Right atrium auricular region (tissue), 2 donors: ENCODE measurements around the gene KLK12. TPM values are rescaled to one million over a fixed set of nuclear protein-coding genes. Genes with fewer than 3 reads are reported as not detected.

ENCODE experiments used
- DNase-seq: peaks from one replicate; pipeline ENCODE4 v3.0.0-alpha.2; 2019; ENCODE audit warnings: low spot score
- H3K27ac ChIP-seq, 2 donors: fragments of 200-600 bp; sonication (generic); 1 replicate in 1 of 2; 2 replicates in 1 of 2; pipeline ENCODE4 v1.5.1; 2016 to 2019
- H3K27me3 ChIP-seq, 2 donors: fragments of 200-600 bp; sonication (generic); one replicate each; pipeline versions ENCODE4 v1.5.1 to v1.6.0; 2017 to 2019
- H3K36me3 ChIP-seq: fragments of 200-600 bp; sonication (generic); one replicate; pipeline ENCODE4 v1.5.1; 2016
- H3K4me1 ChIP-seq, 2 donors: fragments of 200-600 bp; sonication (generic); one replicate each; pipeline versions ENCODE4 v1.5.1 to v1.6.0; 2017 to 2019
- H3K4me3 ChIP-seq, 2 donors: fragments of 200-600 bp; sonication (generic); 1 replicate in 1 of 2; 2 replicates in 1 of 2; pipeline ENCODE4 v1.5.1; 2017 to 2019; ENCODE audit warnings: mild to moderate bottlenecking in 1 of 2, moderate library complexity in 1 of 2
- H3K9me3 ChIP-seq, 2 donors: fragments of 200-600 bp; sonication (generic); one replicate each; pipeline ENCODE4 v1.5.1; 2019
- CTCF ChIP-seq, 2 donors: fragments of 200-600 bp; sonication (generic); IDR thresholded peaks; one replicate each; pipeline ENCODE4 v1.5.1; 2019; ENCODE audit warnings: antibody characterized with exemption in 2 of 2
- total RNA-seq, 2 donors: library from RNA; depleted of rRNA; stranded (reverse); fragments of >200 nt; gene quantifications; one replicate each; pipeline ENCODE4 v1.1.0, GENCODE V29; 2016

KLK12 gene
- total RNA-seq, 2 donors from 2014 or later = not detected

GRCh38 chr19:51060973-51061372 lies 26.2 kb upstream of the KLK12 start:
- no peak for DNase-seq
- Histone ChIP-seq H3K4me1 (peaks cover 0 to 14% of the 10 kb centered on the region in 2 donors), H3K27me3 (peaks cover 0 to 6% of the 10 kb centered on the region in 2 donors), H3K36me3 (no peaks in the 10 kb centered on the region), H3K4me3 (no peak overlapping the region), H3K9me3 (no peaks in the 10 kb centered on the region), H3K27ac (no peak overlapping the region)
- TF ChIP-seq CTCF (IDR thresholded peaks at IDR 0.05) = no peak

- DNase-seq = no peak
- Histone ChIP-seq H3K27me3 (peaks cover 0 to 6% of the 10 kb centered on the region in 2 donors), H3K4me3 (no peak overlapping the region), H3K9me3 (no peaks in the 10 kb centered on the region), H3K36me3 (no peaks in the 10 kb centered on the region), H3K4me1 (peaks cover 0 to 10% of the 10 kb centered on the region in 2 donors), H3K27ac (no peak overlapping the region)
- no peak for TF ChIP-seq CTCF (IDR thresholded peaks at IDR 0.05)
Measured at GRCh38 chr19:51060336-51060735, 25.5 kb upstream of the KLK12 start.

- Histone ChIP-seq H3K9me3 (no peaks in the 10 kb centered on the region), H3K36me3 (no peaks in the 10 kb centered on the region), H3K4me3 (no peak overlapping the region), H3K27ac (no peak overlapping the region), H3K4me1 (peaks cover 0 to 3% of the 10 kb centered on the region in 2 donors), H3K27me3 (peaks cover 0 to 2% of the 10 kb centered on the region in 2 donors)
- no peak for DNase-seq
- TF ChIP-seq CTCF (IDR thresholded peaks at IDR 0.05) = no peak
Measured at GRCh38 chr19:51059715-51060114, 24.9 kb upstream of the KLK12 start.

GRCh38 chr19:51055866-51056265 lies 21.1 kb upstream of the KLK12 start:
- Histone ChIP-seq H3K4me1 (no peaks in the 10 kb centered on the region), H3K36me3 (no peaks in the 10 kb centered on the region), H3K27me3 (no peaks in the 10 kb centered on the region), H3K27ac (no peak overlapping the region), H3K9me3 (no peaks in the 10 kb centered on the region), H3K4me3 (no peak overlapping the region)
- no peak for DNase-seq
- TF ChIP-seq CTCF (IDR thresholded peaks at IDR 0.05) = no peak

GRCh38 chr19:51047031-51047335 lies 12.2 kb upstream of the KLK12 start:
- Histone ChIP-seq H3K27ac (no peak overlapping the region), H3K9me3 (no peaks in the 10 kb centered on the region), H3K27me3 (no peaks in the 10 kb centered on the region), H3K4me3 (no peak overlapping the region), H3K4me1 (no peaks in the 10 kb centered on the region), H3K36me3 (no peaks in the 10 kb centered on the region)
- no peak for TF ChIP-seq CTCF (IDR thresholded peaks at IDR 0.05)
- no peak for DNase-seq

- Histone ChIP-seq H3K9me3 (no peaks in the 10 kb centered on the region), H3K27me3 (no peaks in the 10 kb centered on the region), H3K4me1 (no peaks in the 10 kb centered on the region), H3K27ac (no peak overlapping the region), H3K36me3 (no peaks in the 10 kb centered on the region), H3K4me3 (no peak overlapping the region)
- TF ChIP-seq CTCF (IDR thresholded peaks at IDR 0.05) = no peak
- DNase-seq = no peak
Measured at GRCh38 chr19:51044327-51044726, 9.5 kb upstream of the KLK12 start.
